Right renal cortex interstitium (tissue), 3 donors: ENCODE results near the gene FAM47E. TPM values are rescaled to one million over a fixed set of nuclear protein-coding genes. Genes with fewer than 3 reads are reported as not detected.

ENCODE experiments used
- DNase-seq, 3 donors: peaks; one replicate each; pipeline ENCODE4 v3.0.0-alpha.2; 2013; ENCODE audit warnings: low read depth in 3 of 3, low spot score in 2 of 3
- polyA plus RNA-seq, 3 donors: library from polyadenylated mRNA; unstranded; fragments of 120-200 nt; gene quantifications; one replicate each; pipeline ENCODE4 v1.2.1, GENCODE V29; 2013; ENCODE audit not compliant: insufficient read length in 3 of 3

Gene FAM47E, protein sequence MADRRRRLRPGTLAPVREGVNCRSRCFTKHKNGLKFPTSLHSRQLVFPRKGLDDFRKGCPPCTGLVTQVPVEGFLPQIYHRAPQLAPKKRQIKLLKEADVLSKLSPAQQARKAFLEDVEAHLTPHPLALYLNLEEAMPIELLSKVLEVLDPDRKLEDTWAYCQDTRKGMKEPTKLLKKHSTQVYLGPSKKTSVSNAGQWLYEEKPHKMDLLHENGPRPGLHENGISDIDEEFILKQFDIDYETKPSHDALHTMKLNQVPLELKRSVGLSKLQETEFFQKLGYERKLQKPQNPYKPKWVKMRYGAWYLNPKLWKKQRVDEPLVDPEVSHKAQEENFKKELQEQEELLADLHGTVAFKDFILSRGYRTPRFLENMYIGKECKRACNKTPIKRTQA
- polyA plus RNA-seq: 10 to 100 TPM in 1 of 3 donors, 1 to 10 TPM in 2; 6.7 to 10.4 (median 7.2) TPM

DNA sequence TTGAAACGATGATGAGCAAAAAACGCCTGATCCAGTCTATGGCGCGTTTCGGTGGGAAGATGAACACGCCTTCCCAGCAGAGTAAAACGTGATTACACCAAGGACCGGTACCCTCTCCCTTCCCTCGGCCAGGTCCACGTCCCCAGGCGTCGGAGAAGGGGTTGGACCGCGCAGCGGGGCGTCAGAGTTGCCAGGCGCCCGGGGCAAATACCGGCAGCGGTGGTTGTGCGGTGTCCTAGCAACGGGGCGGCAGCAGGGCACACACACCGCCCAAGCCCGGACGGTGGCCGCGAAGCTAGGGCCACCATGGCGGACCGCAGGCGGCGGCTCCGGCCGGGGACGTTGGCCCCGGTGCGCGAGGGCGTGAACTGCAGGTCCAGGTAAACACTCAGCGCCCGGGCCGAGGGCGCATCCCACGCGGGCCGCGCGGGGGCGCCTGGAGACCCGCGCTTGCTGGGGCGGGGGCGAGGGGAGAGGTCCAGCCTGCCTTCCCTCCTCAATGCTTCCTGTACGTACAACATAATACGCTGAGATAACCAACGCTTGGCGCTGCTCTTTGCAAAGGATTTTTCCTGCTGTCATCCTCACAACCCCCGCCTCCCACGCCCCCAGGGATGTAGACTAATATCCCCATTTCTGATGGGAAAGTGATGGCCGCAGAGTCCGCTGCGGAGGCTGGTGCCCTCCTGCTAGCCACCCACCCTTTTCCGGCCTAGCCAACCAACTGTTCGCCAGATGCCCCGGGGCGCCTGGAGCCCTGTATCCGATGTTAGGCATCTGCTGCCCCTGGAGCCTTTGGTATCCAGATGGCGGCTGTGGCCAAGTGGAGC, at the start of gene FAM47E:
Gene FAM47E (plus strand): TSS at position 281 of the 830 bp plus-strand sequence. CDS start 26 bp downstream, at position 307.
- DNase-seq: peak; percentile 56 to 62 (median 57)

DNA sequence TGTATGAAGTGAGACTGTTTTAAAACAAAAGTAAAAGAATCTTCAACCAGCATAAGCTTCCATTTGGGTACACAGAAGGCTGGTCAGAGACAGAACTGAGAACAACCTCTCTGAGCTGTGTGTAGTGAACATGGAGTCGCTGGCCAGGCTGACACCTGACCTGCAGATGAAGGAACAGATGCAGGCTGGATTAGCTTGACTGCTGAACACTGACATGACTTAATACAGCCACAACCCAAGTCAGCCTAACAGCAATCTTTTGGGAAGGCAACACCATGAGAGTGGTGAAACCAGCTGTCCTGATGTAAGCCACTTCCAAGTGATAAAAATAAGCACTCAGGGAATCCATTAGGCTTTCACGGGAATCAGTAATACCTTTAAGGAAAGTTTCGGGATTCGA, 48.0 kb upstream of the FAM47E start:
- no peak for DNase-seq

- DNase-seq: no peak
Measured at GRCh38 chr4:76204936-76205335, 46.6 kb upstream of the FAM47E start.

GRCh38 chr4:76205476-76205875, 46.0 kb upstream of the FAM47E start:
- DNase-seq: no peak

GRCh38 chr4:76206222-76206942, 45.1 kb upstream of the FAM47E start:
- no peak for DNase-seq

- no peak for DNase-seq
Measured at GRCh38 chr4:76207549-76207948, 44.0 kb upstream of the FAM47E start.

- DNase-seq: peak in 1 of 3 donors; percentile 65
Measured at GRCh38 chr4:76208005-76208765, 43.3 kb upstream of the FAM47E start.

GRCh38 chr4:76209881-76210280, 41.6 kb upstream of the FAM47E start:
- DNase-seq: no peak

GRCh38 chr4:76210452-76210851, 41.1 kb upstream of the FAM47E start:
- no peak for DNase-seq

- no peak for DNase-seq
Measured at GRCh38 chr4:76211769-76212708, 39.5 kb upstream of the FAM47E start.

- peak in 1 of 3 donors; percentile 29 for DNase-seq
Measured at GRCh38 chr4:76212851-76213414, 38.6 kb upstream of the FAM47E start.

DNA sequence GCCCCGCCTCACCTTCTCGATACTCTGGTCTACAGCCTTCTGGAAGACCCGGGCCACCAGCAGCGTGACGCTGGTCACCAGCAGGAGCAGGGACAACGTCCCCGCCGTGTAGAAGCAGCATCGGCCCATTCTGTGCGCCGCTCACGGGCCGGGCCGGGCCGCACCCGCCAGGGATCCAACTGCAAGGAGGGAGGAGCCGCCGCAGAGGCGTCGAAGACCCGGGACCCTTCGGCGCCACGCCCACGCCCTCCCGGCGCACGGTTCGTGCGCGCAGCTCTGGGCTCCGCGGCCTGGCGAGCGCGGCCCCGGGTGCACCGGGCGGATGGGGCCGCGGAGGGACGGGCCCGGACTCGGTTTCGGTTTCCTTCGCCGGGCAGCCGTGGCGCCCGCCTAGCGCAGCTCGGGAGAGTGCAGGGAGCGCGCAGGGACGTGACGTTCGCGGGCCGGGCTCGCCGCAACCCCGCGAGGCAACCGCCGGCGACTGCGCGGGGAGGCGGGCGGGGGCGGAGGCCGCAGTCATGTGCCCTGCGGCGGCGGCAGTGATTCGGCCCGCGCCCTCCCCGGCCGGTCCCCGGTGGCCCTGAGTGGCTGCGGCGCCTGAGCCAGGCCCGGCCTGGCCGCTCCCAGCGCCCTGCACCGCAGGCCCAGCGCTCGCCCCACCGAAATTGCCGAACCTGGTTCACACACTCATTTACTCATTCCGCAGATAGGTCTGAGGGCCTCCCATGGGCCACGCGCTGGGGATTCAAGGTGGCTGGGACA, 37.9 kb upstream of the FAM47E start, which contains the start of gene SCARB2:
Gene SCARB2 (minus strand): TSS at position 410 of the 762 bp plus-strand sequence. CDS start 281 bp downstream, at position 129.
- peak in 1 of 3 donors; percentile 48 for DNase-seq

DNA sequence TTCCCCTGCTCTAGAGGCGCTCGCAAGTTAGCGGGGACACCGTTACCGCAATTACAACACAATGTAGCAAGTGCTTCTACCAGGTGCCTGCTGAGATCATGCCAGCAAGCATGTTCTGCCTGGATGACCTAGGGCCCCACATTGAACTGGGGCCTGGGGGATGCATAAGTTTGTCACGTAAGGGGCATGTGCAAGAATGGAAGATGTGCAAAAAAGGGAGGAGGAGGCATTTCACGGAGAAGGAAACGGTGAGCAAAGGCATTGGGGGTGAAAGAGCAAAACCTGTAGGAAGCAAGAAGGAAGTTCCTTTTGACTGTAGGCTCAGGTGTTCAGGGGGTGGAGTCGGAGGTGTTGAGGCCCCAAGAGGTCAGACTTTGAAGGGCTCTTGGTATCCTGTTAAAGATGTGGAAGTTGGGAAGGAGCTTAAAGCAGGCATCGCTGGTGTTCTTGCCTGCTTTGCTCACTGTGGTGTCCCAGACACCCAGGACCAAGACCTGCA, 37.3 kb upstream of the FAM47E start:
- DNase-seq: peak in 1 of 3 donors; percentile 47

DNA sequence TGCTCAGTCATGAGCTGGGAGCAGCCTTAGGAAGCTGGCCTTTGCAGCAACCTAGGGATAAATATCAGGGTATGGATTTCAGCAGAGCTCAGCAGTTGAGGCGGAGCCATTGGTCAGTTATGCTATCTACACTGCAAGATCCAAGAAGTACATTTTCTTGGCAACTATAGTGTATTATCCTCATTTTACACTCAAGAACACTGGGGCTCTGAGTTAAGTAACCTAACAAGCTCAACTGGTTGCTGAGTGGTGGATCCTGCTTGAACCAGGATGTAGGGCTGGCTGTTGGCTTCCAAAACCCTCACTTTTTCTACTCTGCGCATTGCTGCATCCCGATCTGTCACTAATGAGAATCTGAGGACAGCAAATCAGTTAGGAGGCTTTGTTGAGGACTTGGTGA, 36.4 kb upstream of the FAM47E start:
- DNase-seq: no peak

DNA sequence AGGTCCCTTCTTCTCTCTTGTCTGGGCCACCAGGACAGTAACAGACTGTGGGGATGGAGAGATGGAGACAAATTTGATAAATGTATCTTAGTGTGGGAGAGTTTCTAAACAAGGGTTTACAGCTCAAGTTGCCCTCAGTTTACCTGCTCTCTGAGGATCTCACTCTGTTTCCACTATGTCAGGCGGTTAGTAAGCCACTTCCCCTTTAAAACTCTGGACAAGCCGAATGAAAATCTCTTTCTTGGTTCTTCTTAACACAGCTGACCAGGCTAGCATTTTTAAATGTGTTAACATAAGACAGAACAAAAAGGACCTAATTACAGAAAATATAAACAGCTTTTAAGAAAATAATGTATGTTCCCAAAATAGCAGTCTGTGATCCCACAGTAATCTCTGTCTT, 35.0 kb upstream of the FAM47E start:
- DNase-seq: no peak

DNA sequence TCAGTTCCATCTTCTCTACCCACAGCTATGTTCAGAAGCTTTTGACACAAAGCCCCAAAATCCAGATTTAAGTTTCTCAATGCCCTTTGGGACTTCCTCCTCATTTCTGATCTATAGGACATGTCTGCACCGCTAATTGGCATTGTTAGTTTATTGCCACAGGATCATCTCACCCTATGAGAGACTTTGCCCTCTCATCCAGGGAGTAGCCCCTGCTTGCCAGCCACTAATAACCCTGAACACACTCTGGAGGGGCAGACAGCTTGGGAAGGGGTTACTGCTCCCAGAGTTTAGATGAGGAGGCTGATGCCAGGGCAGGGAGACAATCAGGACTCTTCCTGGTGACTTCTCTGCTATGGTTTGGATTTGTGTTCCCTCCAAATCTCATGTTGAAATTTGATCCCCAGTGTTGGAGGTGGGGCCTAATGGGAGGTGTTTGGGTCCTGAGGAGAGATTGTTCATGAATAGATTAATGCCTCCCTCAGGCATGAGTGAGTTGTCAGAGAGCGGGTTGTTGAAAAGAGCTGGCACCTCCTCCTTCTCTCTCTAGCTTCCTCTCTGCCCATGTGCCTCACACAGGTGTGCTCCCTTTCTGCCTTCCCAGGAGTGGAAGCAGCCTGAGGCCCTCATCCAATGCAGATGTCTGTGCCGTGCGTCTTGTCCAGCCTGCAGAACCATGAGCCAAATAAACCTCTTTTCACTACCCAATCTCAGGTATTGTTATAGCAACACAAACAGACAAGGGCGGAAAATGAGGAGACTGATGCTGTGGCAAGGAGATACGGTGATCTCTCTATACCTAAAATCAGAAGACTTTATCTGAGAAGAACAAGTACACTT, 34.3 kb upstream of the FAM47E start:
- DNase-seq: no peak
